ENCODE results near the gene MICU1. TPM values are rescaled to one million over a fixed set of nuclear protein-coding genes. Genes with fewer than 3 reads are reported as not detected.

The MICU1 gene
- total RNA-seq, 1 experiment from 2014 or later, result 36.0 TPM

- ChIA-PET POLR2A (no interaction called here), CTCF (no interaction called here)
- Mint-ChIP-seq H3K4me3 (no peak overlapping the region), H3K36me3 (no peaks in the 10 kb centered on the region), H3K9me3 (no peaks in the 10 kb centered on the region), H3K27ac (no peak overlapping the region), H3K27me3 (ENCODE audit: low read depth) (no peaks in the 10 kb centered on the region), H3K4me1 (no peaks in the 10 kb centered on the region)
- TF ChIP-seq, protein P1, sequence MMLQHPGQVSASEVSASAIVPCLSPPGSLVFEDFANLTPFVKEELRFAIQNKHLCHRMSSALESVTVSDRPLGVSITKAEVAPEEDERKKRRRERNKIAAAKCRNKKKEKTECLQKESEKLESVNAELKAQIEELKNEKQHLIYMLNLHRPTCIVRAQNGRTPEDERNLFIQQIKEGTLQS (CRISPR knock-in tag; conservative IDR thresholded peaks at IDR 0.05), result no peak
- TF ChIP-seq TEAD1 (CRISPR knock-in tag; IDR thresholded peaks at IDR 0.05), result no peak
- TF ChIP-seq GTF2I (CRISPR knock-in tag; conservative IDR thresholded peaks at IDR 0.05), result no peak
- TF ChIP-seq TEAD4 (CRISPR knock-in tag; IDR thresholded peaks at IDR 0.05), result no peak
- no peak for TF ChIP-seq ATF6 (CRISPR knock-in tag; IDR thresholded peaks at IDR 0.05)
- no peak for TF ChIP-seq NFYB (CRISPR knock-in tag; conservative IDR thresholded peaks at IDR 0.05; ENCODE audit: low read depth)
- TF ChIP-seq, protein P2, sequence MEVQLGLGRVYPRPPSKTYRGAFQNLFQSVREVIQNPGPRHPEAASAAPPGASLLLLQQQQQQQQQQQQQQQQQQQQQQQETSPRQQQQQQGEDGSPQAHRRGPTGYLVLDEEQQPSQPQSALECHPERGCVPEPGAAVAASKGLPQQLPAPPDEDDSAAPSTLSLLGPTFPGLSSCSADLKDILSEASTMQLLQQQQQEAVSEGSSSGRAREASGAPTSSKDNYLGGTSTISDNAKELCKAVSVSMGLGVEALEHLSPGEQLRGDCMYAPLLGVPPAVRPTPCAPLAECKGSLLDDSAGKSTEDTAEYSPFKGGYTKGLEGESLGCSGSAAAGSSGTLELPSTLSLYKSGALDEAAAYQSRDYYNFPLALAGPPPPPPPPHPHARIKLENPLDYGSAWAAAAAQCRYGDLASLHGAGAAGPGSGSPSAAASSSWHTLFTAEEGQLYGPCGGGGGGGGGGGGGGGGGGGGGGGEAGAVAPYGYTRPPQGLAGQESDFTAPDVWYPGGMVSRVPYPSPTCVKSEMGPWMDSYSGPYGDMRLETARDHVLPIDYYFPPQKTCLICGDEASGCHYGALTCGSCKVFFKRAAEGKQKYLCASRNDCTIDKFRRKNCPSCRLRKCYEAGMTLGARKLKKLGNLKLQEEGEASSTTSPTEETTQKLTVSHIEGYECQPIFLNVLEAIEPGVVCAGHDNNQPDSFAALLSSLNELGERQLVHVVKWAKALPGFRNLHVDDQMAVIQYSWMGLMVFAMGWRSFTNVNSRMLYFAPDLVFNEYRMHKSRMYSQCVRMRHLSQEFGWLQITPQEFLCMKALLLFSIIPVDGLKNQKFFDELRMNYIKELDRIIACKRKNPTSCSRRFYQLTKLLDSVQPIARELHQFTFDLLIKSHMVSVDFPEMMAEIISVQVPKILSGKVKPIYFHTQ (CRISPR knock-in tag; IDR thresholded peaks at IDR 0.05), result no peak
- TF ChIP-seq MYBL2 (CRISPR knock-in tag; IDR thresholded peaks at IDR 0.05), result no peak
- no peak for TF ChIP-seq E2F5 (CRISPR knock-in tag; IDR thresholded peaks at IDR 0.05)
- TF ChIP-seq ZNF138 (CRISPR knock-in tag; conservative IDR thresholded peaks at IDR 0.05), result no peak
- TF ChIP-seq EMX1 (CRISPR knock-in tag; IDR thresholded peaks at IDR 0.05), result no peak
- TF ChIP-seq OVOL2 (CRISPR knock-in tag; IDR thresholded peaks at IDR 0.05; ENCODE audit: borderline replicate concordance), result no peak
- TF ChIP-seq NR3C1 (CRISPR knock-in tag; conservative IDR thresholded peaks at IDR 0.05; ENCODE audit: low read depth), result no peak
- no peak for ATAC-seq
- no peak for DNase-seq (ENCODE audit: low spot score)
Measured at GRCh38 chr10:72461085-72461484, 164.8 kb downstream of the MICU1 start.

DNA sequence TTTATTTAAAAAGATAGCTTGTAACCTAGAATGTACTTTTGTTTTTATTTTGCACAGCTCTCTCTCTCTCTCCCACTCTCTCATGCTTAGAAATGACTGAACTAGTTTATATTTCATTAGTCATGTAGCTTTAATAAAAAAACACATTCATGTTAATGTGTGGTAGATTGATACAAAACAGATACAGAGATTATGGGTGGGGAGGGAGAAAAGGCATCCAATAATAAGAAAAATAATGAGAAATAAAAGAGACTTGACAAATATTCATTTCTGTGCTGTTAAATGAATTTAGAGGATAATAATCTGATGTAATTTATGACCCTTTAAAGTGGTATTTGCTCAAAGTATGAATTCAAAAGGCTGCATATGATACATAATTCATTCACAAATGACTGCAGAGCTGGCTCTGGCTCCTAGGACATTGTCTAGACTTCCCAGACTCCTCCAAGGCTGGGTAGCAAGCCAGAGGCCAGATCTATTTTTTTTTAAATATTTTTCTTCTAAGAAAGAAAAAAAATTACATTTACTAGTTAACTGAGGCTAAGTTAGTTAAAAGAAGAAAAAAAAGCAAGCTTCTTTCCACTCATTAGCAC is 165.5 kb downstream of the MICU1 start:
- TF ChIP-seq ZNF138 (CRISPR knock-in tag; conservative IDR thresholded peaks at IDR 0.05) (no peak), ATF6 (CRISPR knock-in tag; IDR thresholded peaks at IDR 0.05) (no peak), GRHL2 (CRISPR knock-in tag; IDR thresholded peaks at IDR 0.05; ENCODE audit: insufficient replicate concordance, severe bottlenecking) (no peak), FOXP1 (CRISPR knock-in tag; IDR thresholded peaks at IDR 0.05; ENCODE audit: borderline replicate concordance) (no peak), CBFB (CRISPR knock-in tag; IDR thresholded peaks at IDR 0.05; ENCODE audit: low read depth) (no peak), MAX (CRISPR knock-in tag; IDR thresholded peaks at IDR 0.05) (no peak), ZNF423 (CRISPR knock-in tag; IDR thresholded peaks at IDR 0.05) (no peak), PRRX2 (CRISPR knock-in tag; IDR thresholded peaks at IDR 0.05) (no peak), ZNF416 (CRISPR knock-in tag; IDR thresholded peaks at IDR 0.05) (no peak), E2F5 (CRISPR knock-in tag; IDR thresholded peaks at IDR 0.05) (no peak)
- no peak for ATAC-seq
- H3K9me3 Mint-ChIP-seq, result no peaks in the 10 kb centered on the region

More for the DNA sequence above, 165.5 kb downstream of the MICU1 start:
- H3K4me3 Mint-ChIP-seq, result no peak overlapping the region
- no peak for DNase-seq (ENCODE audit: low spot score)
- H3K27ac Mint-ChIP-seq, result no peak overlapping the region
- no peaks in the 10 kb centered on the region for H3K36me3 Mint-ChIP-seq
- H3K27me3 Mint-ChIP-seq (ENCODE audit: low read depth), result no peaks in the 10 kb centered on the region
- no peaks in the 10 kb centered on the region for H3K4me1 Mint-ChIP-seq
- POLR2A ChIA-PET, result no interaction called here
- CTCF ChIA-PET, result no interaction called here
